ENCODE data around the gene ACVR1B. TPM values are rescaled to one million over a fixed set of nuclear protein-coding genes. Genes with fewer than 3 reads are reported as not detected.

ACVR1B gene
- total RNA-seq, 1 donor from 2014 or later = 34.9 TPM

DNA sequence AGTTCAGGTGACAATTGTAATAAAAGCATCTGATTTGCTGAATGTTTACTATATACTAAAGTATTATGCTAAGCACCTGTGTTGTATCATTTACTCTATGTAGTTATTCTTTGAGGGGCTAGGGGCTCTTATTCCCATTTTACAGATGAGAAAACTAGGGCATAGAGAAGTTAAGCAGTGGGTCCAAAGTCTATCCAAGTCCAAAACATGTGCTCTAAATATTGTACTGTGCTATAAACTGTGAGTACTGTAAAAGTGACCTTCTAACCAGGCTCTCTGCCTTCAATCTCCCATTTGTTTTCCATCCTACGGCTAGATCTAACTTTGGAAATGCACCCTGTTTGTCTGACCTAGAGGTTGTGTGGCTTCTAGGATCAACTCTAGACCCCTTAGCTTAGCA is 9.0 kb downstream of the ACVR1B start:
- Histone ChIP-seq H3K4me3 (no peak overlapping the region), H3K9me3 (no peaks in the 10 kb centered on the region), H3K27ac (no peak overlapping the region), H3K36me3 (peaks cover 3% of the 10 kb centered on the region), H3K4me1 (peaks cover 50% of the 10 kb centered on the region), H3K27me3 (ENCODE audit: low read depth) (no peaks in the 10 kb centered on the region)
- ATAC-seq = no peak
- TF ChIP-seq, protein P1, sequence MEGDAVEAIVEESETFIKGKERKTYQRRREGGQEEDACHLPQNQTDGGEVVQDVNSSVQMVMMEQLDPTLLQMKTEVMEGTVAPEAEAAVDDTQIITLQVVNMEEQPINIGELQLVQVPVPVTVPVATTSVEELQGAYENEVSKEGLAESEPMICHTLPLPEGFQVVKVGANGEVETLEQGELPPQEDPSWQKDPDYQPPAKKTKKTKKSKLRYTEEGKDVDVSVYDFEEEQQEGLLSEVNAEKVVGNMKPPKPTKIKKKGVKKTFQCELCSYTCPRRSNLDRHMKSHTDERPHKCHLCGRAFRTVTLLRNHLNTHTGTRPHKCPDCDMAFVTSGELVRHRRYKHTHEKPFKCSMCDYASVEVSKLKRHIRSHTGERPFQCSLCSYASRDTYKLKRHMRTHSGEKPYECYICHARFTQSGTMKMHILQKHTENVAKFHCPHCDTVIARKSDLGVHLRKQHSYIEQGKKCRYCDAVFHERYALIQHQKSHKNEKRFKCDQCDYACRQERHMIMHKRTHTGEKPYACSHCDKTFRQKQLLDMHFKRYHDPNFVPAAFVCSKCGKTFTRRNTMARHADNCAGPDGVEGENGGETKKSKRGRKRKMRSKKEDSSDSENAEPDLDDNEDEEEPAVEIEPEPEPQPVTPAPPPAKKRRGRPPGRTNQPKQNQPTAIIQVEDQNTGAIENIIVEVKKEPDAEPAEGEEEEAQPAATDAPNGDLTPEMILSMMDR (IDR thresholded peaks at IDR 0.05) = no peak
- intact Hi-C loops (cut with DNase I) = no loop called here
- no peak for DNase-seq

DNA sequence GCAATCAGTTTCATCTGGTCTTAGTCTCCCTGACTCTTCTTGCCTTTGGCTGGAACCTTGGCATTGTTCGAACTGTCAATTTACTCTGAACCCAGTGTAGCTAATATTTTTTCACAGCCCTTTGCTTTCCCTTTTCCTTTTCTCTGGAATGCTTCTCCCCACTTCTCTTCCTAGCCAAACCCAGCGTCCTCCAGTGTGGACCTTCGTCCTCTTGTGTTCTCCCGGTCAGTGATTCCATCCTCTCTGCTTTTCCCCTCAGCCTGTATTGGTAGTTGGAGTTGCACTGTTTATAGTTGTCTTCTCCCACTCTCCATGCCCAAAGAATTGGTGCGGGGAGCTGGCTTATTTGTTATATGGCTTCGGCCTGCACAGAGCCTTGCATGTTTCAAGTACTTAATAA is 9.4 kb downstream of the ACVR1B start:
- intact Hi-C loops (cut with DNase I) = no loop called here
- Histone ChIP-seq H3K9me3 (no peaks in the 10 kb centered on the region), H3K4me1 (peaks cover 46% of the 10 kb centered on the region)

DNA sequence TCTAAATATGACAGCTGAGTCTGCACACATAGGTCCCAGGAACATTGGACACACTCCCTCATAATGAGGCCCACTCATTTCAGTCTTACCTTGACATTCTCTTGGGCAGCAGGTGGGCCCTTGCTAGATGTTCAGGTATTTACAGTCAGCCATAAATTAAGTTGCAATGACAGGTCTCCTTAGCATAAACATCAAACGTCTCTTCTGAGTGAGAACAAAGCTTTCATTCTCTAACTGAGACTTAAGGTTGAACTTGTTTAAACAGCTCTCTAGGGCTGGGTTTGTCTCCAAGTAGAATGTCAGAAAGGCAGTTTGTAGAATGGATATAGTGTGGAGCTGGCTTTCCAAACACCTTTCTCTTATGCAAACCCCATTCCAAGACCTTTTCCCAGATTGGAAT is 10.3 kb downstream of the ACVR1B start:
- Histone ChIP-seq H3K4me1 (peaks cover 40% of the 10 kb centered on the region), H3K27me3 (ENCODE audit: low read depth) (no peaks in the 10 kb centered on the region), H3K36me3 (peaks cover 3% of the 10 kb centered on the region), H3K27ac (no peak overlapping the region), H3K4me3 (no peak overlapping the region), H3K9me3 (no peaks in the 10 kb centered on the region)
- no peak for DNase-seq
- intact Hi-C loops (cut with DNase I) = no loop called here
- TF ChIP-seq, protein P1 (IDR thresholded peaks at IDR 0.05) = no peak
- ATAC-seq = no peak

More for the DNA sequence above, 9.4 kb downstream of the ACVR1B start:
- Histone ChIP-seq H3K27ac (no peak overlapping the region), H3K36me3 (peaks cover 3% of the 10 kb centered on the region), H3K27me3 (ENCODE audit: low read depth) (no peaks in the 10 kb centered on the region), H3K4me3 (no peak overlapping the region)
- DNase-seq = no peak
- ATAC-seq = no peak
- TF ChIP-seq, protein P1 (IDR thresholded peaks at IDR 0.05) = no peak

DNA sequence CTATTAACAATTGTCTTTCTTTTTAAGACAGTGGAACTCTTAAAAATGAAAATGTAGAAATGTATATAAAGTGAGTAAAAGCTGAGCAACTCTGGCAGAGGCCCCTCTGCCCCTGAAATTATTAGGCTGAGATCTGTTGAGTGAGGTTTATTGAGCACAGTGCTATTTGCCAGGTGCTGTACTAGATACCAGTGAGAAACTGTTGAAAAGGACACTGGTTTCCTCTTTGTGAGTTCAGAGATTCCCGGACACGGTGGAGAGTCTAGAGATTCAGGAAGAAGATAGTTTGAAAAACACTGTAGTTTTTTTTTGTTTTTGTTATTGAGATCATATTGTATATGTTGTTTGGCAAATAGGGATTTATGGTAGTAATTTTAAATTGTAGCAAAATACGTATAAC is 11.2 kb downstream of the ACVR1B start:
- TF ChIP-seq, protein P1 (IDR thresholded peaks at IDR 0.05) = no peak
- no peaks in the 10 kb centered on the region for H3K27me3 ChIP-seq (ENCODE audit: low read depth)
- DNase-seq (no peak), ATAC-seq (no peak)
- H3K9me3 ChIP-seq = no peaks in the 10 kb centered on the region
- peaks cover 3% of the 10 kb centered on the region for H3K36me3 ChIP-seq
- intact Hi-C loops (cut with DNase I) = no loop called here
- H3K4me3 ChIP-seq = no peak overlapping the region
- peaks cover 40% of the 10 kb centered on the region for H3K4me1 ChIP-seq
- no peak overlapping the region for H3K27ac ChIP-seq

DNA sequence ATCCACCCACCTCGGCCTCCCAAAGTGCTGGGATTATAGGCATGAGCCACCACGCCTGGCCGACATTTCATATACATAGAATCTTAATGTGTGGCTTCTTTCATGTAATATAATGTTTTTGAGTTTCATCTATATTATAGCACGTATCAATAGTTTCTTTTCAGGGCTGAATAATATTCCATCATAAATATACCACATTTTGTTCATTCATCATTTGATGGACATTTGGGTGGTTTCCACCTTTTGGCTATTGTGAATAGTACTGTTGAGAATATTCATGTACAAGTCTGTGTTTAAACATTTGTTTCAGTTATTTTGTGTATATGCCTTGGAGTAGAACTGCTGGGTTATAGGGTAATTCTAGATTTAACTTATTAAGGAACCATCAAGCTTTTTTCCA is 12.0 kb downstream of the ACVR1B start:
- Histone ChIP-seq H3K9me3 (no peaks in the 10 kb centered on the region), H3K27ac (no peak overlapping the region), H3K36me3 (peaks cover 3% of the 10 kb centered on the region), H3K27me3 (ENCODE audit: low read depth) (no peaks in the 10 kb centered on the region), H3K4me3 (no peak overlapping the region), H3K4me1 (peaks cover 40% of the 10 kb centered on the region)
- TF ChIP-seq, protein P1 (IDR thresholded peaks at IDR 0.05) = no peak
- no peak for DNase-seq
- ATAC-seq = no peak
- intact Hi-C loops (cut with DNase I) = no loop called here

DNA sequence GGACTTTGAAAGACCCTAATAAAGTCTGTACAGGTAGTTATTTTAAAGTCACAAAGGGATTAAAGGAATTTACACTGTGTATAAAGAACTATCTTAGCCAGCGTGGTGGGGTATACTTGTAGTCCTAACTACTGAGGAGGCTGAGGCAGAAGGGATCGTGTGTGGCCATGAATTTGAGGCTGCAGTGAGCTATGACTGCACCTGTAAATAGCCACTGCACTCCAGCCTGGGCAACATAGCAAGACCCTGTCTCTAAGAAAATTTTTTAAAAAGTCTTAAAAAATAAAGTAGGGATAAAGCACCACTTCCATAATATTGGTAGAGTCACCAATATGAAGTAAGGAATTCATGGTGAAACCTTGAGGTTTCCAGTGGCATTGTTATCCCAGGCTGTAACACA is 18.1 kb downstream of the ACVR1B start:
- TF ChIP-seq, protein P1 (IDR thresholded peaks at IDR 0.05) = no peak
- DNase-seq (no peak), ATAC-seq (no peak)
- intact Hi-C loops (cut with DNase I) = no loop called here
- Histone ChIP-seq H3K27ac (no peak overlapping the region), H3K9me3 (no peaks in the 10 kb centered on the region), H3K36me3 (no peaks in the 10 kb centered on the region), H3K4me3 (no peak overlapping the region), H3K4me1 (peaks cover 50% of the 10 kb centered on the region), H3K27me3 (ENCODE audit: low read depth) (no peaks in the 10 kb centered on the region)
